CD4-positive, alpha-beta T cell treated with Interferon gamma for 1 hour (primary cell): ENCODE data around the gene NDUFB4.

Experiments used
- DNase-seq: peaks from one replicate; pipeline ENCODE4 v3.0.0-alpha.2; 2020

The NDUFB4 gene

DNA sequence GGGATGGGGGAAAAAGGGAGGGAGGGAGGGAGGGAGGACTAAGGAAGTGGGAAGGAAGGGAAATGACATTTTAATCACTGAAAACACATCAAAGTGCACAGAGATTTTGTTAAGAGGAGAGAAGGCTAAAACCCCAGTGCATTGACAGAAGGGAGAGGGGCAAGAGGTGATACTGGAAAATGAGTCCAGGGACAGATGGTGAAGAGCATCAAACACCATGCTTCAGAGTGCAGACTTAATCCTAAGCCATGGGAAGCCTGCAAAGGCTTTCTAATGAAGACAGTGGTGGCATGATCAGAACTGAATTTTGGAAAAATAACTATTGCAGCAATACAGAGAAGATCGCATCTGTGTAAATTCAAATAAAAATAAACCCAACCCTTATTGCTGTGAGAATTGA lies 44.1 kb downstream of the NDUFB4 start:
- no peak for DNase-seq

DNA sequence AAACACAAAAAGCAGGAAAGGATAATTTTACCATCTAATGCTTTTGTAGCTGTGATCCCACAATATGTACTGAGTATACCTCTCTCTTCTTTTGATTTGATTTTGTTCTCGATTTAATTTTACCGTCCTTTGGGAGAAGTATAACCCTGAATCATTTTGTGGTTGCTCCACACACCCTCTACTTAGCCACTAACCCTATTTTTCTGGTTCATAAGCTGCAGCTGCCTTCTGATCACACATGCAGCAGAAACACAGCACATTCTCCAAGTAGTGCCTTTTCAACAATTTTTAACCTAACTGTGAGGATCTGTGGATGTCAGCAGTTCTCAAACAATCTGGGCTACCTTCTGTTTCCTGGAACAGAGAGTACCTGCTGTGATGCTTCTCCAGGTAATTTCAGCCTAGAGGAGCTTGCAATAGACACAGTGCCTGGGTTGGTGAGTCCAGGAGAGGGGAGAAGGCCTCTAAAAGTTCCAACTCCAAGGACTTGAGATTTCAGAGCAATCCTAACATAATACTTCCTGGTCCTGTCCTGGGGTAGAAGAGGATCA lies 45.6 kb downstream of the NDUFB4 start:
- no peak for DNase-seq

- DNase-seq, result peak; percentile 2
Measured at GRCh38 chr3:120642368-120642948, 46.3 kb downstream of the NDUFB4 start.

DNA sequence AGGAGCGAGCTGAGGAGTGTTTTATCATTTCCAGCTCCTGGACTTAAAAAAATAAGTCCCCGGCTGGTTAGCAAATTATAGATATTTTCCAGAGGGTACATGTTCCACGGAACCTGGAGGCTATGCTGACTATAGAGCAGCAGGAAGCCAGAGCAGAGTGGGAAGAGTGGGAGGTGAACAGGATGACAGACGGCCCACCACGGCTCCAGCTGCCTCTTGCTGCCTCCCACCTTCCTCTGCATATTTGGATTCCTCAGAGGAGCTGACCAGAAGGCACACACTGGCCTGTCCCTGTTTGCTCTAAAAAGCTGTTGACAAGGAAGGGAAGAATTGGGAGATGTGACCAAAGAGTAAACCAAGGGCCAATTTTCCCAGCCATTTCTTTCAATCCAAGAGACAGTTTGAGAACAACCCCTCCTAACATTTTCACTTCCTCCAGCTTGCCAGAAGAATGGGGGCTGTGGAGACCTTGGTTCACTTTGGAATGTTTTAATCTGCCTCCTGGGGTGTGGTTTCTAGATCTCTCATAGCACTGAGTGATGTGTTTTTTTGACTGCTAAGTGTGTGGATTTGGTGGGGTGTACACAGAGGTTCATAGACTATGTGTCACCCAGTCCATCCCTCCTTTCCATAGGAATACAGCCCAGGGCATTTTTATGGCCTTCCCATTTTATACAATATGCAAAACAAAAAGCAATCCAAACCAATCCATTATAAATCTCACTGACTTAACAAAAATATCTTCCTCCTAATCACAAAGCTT lies 49.1 kb downstream of the NDUFB4 start:
- DNase-seq, result no peak

- no peak for DNase-seq
Measured at GRCh38 chr3:120646771-120647432, 50.8 kb downstream of the NDUFB4 start.

GRCh38 chr3:120648290-120648689 lies 52.2 kb downstream of the NDUFB4 start:
- DNase-seq, result no peak

GRCh38 chr3:120649830-120650233 lies 53.7 kb downstream of the NDUFB4 start:
- DNase-seq, result no peak

- no peak for DNase-seq
Measured at GRCh38 chr3:120650311-120650710, 54.2 kb downstream of the NDUFB4 start.
